HG03460 (cell line): ENCODE results near the gene POU2AF1.

Experiments
- ATAC-seq: cut with Tn5 transposase; IDR thresholded peaks from one replicate; pipeline ENCODE4 v1.9.1; 2021; ENCODE audit not compliant: unreplicated experiment

The POU2AF1 gene

DNA sequence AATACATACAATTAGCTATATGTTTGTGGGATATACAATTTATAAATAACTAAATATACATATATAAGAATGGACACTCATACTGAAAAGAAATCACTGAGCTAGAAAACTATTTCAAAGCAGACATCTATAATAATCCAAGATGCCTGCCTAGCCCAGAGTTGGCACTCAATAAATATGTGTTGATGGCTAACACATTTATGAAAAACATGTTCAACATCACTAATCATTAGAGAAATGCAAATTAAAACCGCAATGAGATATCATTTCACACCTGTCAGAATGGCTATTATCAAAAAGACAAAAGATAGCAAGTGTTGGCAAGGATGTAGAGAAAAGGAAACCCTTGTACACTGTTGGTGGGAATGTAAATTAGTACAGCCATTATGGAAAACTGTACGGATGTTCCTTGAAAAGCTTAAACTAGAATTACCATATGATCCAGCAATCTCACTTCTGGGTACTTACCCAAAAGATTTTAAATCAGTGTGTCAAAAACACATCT lies 29.8 kb downstream of the POU2AF1 start:
- ATAC-seq = no peak

DNA sequence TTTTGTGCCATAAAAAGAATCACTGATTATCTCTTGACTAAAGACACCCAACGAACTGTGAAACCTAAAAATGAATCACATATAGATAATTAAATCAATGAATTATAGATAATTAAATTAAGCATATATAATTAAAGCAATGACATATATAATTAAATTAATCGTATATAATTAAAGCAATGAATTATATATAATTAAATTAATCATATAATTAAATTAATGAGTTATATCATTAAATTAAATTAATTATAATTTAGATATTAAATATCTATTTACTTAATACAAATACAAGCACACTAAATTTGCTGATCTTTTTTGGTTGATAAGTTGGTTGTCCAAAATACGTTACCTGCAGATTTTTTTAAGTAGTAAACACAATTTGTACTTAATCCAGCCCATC lies 30.9 kb downstream of the POU2AF1 start:
- no peak for ATAC-seq

DNA sequence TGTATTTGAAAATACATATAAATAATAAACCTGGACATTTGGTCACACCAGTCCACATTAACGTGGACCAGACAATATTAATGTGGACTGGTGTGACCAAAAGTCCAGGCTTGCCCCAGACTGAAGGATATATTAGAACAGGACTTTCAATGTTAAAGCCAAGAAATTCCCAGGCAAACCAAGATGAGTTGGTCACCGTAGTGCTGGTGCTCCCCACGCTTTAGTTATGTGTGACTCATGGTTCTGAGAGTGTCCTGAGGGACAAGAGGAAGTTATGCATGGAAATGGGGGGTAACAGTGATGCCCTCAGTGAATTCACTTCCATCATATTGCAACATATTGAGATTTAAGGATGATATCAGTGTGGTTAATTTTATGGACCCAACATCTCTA lies 31.4 kb downstream of the POU2AF1 start:
- ATAC-seq = no peak

DNA sequence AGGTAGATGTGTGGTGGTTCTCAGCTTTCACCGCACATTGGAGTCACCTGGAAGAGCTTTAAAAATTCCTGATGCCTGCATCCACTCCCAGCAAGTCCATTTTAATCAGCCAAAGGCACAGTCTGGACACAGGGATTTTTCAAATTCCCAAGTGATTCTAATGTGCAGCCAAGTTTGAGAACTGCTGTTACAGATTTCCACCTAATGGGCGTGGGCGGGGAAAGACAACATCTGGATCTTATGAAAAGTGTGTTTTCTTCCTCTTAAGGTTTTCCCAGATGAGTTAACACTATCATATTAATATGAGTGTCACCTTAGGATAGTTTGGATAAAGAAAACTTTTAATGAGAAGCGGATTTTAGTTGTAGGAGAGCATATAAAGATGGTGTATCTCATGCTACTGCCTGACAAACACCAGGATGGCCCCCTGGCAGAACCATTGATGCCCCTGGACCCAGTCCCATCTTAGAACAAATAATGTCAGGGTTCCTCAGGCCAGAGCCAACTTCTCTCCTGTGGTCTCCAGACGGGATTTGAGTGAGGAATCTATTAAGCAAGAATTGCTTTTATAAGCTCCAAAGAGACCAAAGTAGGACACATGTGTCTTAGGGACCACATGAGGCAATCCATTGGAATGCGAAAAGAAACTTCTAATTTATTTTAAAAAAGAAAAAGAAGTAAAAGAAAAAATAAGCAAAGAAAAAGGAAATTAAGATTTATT lies 31.9 kb downstream of the POU2AF1 start:
- ATAC-seq = no peak

DNA sequence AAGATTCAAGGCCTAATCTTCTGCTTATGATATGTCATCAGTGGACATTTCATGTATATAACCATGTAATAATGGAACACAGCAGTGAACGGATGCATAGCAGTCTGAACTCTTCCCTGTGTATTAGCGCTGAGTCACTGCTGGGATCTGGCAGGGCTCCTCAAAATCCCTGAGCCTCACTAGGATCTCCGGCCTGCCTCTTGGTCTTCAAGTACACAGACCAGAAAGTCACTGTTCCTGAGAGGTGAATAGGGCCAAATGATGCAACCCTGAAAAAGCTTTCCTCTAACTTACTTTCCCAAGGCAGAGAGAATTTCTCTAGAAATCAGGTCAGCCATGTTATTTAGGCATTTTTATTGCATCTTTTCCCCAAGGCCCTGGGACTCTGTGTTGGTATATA lies 35.0 kb downstream of the POU2AF1 start:
- no peak for ATAC-seq

DNA sequence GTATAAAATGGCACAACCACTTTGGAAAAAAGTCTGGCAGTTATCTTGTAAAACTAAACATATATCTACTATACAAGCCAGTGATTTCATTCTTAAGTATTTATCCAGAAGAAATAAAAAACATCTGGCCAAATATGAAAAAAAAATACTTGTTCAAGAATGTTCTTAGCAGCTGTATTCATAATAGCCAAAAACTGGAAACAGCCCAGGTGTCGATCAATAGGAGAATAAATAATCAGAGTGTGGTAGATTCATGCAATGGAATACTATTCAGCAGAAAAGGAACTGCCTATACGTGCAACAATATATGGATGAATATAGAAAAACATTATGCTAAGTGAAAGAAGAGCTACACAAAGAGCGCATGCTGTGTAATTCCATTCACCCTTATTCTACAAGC lies 36.7 kb downstream of the POU2AF1 start:
- no peak for ATAC-seq

DNA sequence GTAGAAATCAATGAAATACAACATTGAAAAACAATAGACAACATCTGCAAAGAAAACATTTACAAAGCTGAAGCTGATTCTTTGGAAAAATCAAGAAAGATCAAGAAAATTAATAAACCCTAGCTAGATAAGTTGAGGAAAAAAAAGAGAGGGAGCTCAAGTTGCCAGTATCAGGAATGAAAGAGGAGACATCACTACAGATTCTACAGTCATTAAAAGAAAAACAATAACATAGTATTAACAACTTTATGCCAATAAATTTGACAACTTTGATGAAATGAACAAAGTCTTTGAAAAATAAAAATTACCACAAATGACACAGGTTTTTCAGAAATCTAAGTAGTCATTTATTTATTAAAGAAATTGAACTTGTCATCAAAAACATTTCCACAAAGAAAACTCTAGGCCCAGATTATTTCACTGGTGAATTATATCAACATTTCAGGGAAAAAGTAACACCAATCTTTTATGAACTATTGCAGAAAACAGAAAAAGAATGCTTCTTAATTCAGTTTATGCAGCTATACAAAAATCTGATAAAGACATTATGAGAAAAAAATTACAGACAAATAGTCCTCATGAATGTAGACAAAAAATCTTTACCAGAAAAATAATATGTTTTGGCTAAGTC lies 39.2 kb downstream of the POU2AF1 start:
- ATAC-seq = no peak

DNA sequence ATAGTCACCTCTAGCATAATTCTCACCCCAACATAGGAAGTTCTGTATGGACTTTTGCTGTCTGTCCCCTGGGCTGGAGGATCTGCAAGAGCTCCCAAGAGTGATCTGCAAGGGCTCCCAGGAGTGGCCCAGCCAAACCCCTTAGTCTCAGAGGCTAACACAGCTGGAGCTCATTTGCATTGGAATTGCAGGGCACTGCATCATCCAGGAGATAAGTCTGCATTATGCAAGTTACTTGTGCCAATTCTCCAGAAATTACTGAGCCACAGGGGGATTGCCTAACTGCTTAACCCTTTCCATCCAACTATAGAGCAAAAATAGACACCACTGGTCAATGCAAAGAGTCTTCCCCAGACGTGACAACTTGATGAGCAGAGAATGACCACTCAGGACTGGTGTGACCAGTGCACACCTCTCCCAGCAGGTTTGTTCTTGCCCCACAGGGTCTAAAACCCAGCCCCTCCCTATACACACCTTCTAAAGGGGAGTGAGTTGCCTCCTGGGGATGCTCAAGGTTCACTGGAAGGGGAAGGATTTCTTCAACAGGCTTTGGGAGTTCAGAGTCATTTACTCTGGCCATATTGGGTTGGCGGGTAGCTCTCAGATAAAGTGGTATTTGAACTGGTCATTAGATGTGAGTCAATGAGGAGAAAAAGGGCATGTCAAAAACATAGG lies 42.4 kb downstream of the POU2AF1 start:
- no peak for ATAC-seq

DNA sequence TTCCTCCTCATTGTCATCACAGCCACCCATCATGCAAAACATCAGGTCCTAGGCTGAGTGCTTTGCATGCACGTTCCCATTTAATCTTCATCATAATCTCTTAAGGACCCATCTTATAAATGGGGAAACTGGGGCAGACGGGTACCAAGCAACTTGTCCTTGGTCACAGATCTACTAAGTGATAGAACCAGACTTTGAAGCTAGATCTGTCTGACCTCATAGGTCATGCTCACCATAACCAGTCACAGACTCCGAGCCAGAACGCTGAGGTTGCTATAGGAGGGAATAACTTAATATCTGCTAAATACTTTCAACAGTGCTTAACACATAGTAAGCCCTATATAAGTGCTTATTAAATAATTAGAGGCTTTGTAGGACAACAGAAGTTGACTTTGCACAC lies 43.0 kb downstream of the POU2AF1 start:
- no peak for ATAC-seq

DNA sequence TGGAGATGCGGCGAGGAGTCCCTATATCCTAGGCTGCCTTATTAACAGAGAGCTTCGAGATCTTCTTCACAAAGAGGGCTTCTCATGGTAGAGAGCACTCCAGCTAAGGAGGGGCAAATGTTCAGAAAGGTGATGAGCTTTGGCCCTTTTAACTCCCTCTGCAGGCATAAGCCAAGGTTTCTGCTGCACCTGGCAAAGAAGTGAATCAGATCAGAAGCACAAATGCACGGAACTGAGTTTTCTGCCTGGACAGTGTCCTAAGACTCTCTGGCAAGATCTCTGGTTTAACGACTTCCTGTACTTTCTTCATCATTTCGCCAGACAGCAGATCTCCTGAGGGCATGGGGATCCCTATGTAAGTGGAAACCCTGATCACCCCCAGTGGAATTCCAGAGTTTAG lies 43.5 kb downstream of the POU2AF1 start:
- ATAC-seq = no peak

DNA sequence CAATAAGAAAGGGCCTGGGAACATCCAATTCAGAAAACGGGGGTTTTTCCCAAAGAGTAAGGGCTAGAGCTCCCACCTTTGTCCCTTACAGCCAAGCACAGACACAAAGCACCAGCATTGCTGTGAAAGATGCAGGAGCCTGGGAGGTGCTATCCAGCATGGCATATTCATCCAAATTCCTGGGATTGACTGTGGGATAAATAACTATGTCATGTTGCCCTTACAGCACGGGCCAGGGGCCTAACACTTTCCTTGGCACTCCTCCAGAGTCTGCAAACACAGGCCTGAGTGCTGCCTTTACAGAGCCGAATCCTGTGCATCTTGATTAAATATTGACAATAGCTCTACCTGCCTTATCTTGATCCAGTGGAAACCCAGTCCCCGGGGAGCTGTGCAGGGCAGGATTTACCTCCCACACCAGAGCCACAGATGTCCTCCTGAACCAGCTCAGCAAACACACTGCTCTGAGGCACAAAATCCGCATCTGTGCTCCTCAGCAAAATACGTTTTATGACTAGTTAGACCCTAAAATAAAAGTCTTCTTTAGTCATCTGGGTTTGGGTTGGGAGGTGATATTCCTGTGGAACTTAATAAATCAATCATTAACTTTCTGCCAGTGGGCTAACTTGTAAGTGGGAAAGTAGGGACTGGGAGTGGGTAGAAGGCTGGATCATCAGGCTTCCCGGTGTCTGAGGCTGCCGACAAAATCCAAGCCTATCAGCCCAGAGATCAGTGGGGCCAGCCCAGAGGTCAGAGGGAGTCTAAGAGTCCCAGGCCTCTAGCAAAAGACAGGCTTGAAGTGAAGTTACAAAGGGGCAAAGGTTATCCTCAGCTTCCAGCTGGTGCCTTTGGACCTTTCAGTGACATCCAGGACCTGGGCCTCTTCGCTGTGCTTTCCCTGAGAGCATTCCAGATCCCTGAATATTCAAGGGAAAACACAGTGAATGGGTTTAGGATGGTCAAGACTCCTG lies 44.3 kb downstream of the POU2AF1 start:
- ATAC-seq = no peak

DNA sequence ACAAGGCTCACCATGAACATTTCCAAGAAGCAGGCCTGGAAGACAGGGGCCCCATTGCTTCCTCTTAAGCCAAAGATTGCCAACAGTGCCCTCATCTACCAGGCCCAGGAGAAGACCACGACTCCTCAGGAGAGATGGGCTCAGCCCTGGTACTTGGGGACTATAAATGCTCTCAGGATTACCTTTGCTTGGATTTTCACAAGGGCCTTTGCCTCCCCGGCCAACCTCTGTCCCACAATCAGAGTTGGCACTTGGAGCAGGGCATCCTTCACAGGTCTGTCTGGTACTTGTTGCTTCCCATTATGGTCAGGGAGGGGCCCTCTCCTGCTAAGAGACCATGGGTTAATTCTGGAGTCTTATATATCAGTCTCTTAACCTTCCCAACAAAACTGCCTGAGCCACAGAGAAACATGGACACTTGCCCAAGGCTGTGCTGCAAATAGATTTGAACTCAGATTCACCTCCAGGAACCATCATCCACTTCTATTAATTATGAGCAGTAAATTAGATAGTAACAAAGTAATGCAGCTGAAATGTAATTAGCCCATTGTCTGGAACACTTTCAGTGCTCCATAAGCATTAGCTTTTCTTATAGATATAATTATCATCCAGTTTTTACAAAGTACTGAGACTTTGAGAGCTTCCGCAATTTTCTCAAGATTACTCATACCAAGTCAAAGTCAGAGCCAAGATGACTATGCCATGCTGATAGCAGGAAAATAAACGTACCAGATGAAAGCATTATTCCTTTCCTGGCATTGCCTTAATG lies 47.2 kb downstream of the POU2AF1 start:
- ATAC-seq = no peak

DNA sequence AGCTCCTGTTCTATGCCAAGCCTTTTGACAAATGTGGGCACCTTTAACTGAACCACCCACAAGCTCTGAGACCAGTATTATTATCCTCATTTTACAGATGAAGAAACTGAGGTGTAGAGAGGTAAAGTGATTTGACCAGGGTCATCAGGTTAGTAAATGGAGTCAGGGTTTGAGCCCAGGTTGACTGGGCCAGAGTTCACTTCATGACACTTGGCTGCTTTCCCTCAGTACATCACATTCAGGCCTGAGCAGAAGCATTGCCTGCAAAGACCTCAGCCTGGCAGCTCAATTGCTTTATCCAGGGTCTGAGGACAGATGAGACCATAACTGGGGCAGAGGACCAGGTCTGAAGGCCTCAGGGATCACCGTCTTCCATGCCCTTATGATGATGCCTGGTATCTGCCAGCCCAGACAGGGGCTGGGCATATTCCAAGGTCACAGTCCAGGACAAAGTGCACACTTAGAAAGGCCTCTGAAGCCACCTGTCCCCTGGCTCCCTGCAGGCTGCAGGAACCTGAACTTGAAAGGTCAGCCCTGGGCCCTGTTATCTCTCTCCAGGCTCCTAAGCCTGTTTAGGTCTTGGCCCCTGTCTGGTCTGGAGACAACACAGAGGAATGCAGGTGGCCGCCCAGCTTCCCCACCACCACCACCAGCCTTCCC lies 48.7 kb downstream of the POU2AF1 start:
- no peak for ATAC-seq

DNA sequence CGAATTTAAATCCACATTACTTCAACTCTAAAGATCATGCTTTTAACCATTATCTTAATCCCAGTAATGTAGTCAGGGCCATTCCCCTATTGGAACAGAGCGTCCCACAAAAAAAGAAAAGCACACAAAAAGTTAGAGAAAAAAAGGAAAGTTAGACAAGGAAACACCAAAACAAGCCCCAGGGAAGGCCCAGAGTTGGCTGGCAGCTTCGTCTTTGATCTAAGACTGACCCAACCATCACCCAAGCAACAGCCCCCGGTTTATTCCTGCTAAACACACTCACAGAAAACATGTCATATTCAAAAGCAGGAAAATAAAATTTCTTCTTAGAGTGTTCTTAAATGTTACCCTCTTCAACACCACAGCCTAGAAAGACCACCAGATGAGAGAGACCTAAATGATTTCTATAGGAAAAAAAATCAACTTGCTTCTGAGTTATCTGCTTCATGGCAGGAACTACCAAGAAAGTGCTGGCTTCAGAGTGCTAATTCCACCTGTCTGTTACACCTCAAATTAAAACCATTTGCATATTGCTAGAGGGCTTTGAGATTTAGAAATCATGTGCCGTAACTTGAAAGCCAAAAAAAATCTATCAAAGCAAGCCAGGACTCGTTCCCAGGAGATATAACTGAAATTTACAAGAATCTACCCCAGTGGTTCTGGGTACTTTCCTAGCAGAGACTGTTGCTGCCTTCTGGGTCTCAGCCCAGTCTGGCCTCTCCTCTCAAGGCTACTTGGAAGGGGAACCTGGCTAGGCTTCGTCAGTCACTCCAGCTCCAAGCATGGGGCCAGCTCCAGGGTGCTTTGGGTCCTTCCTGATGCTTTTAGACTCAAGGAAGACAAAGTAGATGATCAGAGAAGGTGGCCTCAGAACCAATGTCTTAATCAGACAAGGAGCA lies 49.5 kb downstream of the POU2AF1 start:
- no peak for ATAC-seq

DNA sequence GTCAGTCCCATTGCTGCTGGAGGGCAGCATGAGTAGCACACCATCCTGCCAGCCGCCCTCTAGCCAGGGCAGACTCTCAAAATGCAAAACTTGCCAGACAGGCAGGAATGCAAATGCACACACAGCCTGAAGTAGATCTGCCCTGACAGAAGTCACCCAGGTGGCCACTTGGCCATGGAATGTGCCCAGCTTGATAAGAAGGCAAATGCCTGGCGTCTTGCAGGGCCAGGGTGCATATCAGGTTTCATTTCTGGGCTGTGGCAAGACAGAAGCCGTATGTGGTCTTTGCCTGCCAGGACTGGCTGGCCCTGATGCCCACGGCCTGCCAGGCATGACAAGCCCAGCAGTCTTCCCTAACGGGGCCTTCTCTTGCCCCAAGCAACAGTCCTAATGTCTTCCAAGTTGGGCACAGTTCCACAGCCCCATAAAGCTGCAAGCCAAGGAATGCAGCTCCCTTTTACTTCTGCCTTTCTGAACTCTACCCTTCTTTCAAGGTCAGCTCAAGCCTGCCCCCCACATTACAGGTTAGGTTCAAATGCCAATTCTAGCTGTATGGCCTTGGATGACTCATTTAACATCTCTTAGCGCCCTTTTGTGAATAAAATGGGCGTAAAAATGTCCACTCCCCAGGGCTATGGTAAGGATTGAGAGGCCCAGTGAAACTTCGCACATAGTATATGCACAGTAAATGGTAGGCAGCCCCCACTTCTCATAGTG lies 51.0 kb downstream of the POU2AF1 start:
- no peak for ATAC-seq

DNA sequence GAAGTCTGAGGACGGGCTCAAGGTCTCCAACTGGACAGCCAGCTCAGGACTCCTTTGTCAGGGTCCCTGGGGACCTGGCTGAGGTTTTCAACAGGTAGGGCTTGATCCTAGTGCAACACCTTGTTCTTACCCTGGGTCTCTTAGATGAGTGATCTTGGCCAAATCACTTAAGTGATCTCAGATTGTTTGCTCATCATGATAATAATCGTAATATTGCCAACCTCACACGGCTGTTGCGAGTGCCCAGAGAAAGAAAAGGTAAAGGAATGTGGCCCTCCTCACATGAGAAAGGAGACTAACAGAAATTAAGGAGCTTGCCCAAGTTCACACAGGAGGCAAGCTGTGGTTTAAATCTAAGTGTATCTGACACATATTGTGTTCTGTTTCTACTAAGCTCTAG lies 52.3 kb downstream of the POU2AF1 start:
- no peak for ATAC-seq

DNA sequence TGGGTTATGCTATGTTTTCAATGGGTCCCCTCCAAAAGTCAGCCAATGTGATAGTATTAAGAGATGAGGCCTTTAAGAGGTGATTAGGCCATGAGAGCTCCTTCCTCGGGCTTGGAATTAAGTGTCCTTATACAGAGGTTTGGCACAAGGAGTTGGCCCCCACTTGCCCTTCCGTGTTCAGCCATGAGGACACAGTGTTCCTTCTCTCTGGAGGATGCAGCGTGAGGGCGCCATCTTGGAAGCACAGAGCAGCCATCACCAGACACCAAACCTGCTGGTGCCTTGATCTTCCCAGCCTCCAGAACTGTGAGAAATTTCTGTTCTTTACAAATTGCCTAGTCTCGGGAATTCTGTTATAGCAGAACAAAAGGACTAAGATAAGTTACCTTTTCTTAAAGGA lies 53.8 kb downstream of the POU2AF1 start:
- no peak for ATAC-seq

DNA sequence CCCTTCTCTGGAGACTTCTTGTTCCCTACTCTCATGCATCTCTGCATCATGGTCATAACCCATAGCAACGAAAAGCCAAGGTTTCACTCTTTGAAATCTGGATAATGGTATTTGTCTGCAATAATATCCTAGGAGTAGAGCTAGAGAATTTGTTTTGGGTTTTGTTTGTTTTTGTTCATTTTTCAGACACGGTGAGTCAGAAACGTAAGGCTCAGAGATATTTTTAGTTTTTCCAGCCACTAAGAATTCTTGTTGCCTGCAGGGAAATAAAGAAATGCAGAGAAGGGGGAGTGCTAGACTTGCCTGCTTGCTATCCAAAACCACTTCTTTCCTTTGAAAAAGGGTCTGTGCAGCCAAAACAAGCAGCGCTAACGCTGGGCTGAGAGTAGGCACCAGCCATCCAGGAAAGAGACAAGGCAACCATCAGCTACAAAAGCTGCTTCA lies 54.8 kb downstream of the POU2AF1 start:
- no peak for ATAC-seq
